ENCODE data around the gene FIGN.

- TF ChIP-seq CTCF (IDR thresholded peaks at IDR 0.05) (no peak), EZH2phosphoT487 (IDR thresholded peaks at IDR 0.05) (no peak), EZH2 (IDR thresholded peaks at IDR 0.05) (no peak)
Observed at GRCh38 chr2:163757814-163758213, 22.0 kb upstream of the FIGN start.

Measured in neural progenitor cell (in vitro differentiated cells).